Measurements from ENCODE around the gene TNFRSF12A.

TNFRSF12A gene

DNA sequence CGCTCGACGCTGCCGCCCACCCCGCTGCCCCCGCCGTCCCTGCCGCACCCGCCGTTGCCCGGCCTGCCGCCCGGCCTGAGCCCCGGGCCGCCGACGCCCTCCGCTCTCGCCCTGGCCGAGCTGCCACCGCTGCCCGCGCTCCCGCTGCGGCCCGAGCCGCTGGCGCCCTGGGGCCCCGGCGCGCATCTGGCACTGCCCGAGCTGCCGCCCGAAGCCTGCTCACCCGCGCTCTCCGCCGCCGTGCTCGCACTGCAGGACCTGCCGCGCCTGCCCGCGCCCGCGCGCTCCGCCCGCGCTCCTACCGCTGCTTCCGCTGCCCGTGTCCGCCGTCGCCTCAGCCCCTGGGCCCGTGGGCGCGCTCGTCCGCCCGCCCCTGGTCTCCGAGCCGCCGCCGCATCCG is 15.8 kb upstream of the TNFRSF12A start:
- Histone ChIP-seq H3K4me3 (ENCODE audit: control insufficient read depth in 1 of 7, extremely low read depth in 1 of 7, insufficient read depth in 4 of 7, low read depth in 2 of 7, low read length in 6 of 7) (peak overlapping the region in 6 of 7 experiments; percentile 19 to 81 (median 50)), H3K36me3 (ENCODE audit: control insufficient read depth in 4 of 4, insufficient read depth in 4 of 4, low read length in 3 of 4) (peaks cover 0 to 4% (median 1%) of the 10 kb centered on the region in 4 experiments), H3K9me3 (ENCODE audit: control extremely low read depth in 1 of 5, control insufficient read depth in 4 of 5, insufficient read depth in 2 of 5, low read depth in 1 of 5, low read length in 4 of 5) (no peaks in the 10 kb centered on the region), H3K27me3 (replicated peaks in 2 of 5; ENCODE audit: control insufficient read depth in 4 of 5, insufficient read depth in 5 of 5, low read length in 4 of 5) (no peaks in the 10 kb centered on the region), H3K4me1 (ENCODE audit: control extremely low read depth in 1 of 4, control insufficient read depth in 4 of 4, insufficient read depth in 4 of 4, low read length in 3 of 4) (peaks cover 11 to 48% (median 41%) of the 10 kb centered on the region in 4 experiments), H3K27ac (ENCODE audit: insufficient read depth in 1 of 2, low read depth in 1 of 2, low read length in 2 of 2, poor library complexity in 1 of 2, severe bottlenecking in 2 of 2) (no peak overlapping the region)
- WGBS (ENCODE audit: insufficient coverage) = 0% methylated on average over 39 of the region's 67 CpGs
- ChIA-PET POLR2A (interaction anchor here (0.6 to 2.5 kb wide), 3 partner anchors 16 to 214 kb away, joined by 3 to 11 read pairs (median 7); partner anchors contain the start of gene TNFRSF12A), CTCF (interaction anchor here (0.7 to 10.6 kb wide), 8 partner anchors 16 to 408 kb away, joined by 3 to 197 read pairs (median 3); partner anchors contain the start of genes CLDN6, HCFC1R1, THOC6 and TNFRSF12A)
- peak; percentile 20 to 62 (median 52) for DNase-seq

GRCh38 chr16:3004781-3005284 is 15.3 kb upstream of the TNFRSF12A start:
- 1% methylated on average over 12 of the region's 25 CpGs for WGBS (ENCODE audit: insufficient coverage)
- no peaks in the 10 kb centered on the region for H3K27me3 ChIP-seq (replicated peaks in 2 of 5; ENCODE audit: control insufficient read depth in 4 of 5, insufficient read depth in 5 of 5, low read length in 4 of 5)
- POLR2A ChIA-PET = interaction anchor here (1.7 to 2.5 kb wide), 2 partner anchors 16 to 23 kb away, joined by 7 to 11 read pairs; partner anchors contain the start of gene TNFRSF12A

DNA sequence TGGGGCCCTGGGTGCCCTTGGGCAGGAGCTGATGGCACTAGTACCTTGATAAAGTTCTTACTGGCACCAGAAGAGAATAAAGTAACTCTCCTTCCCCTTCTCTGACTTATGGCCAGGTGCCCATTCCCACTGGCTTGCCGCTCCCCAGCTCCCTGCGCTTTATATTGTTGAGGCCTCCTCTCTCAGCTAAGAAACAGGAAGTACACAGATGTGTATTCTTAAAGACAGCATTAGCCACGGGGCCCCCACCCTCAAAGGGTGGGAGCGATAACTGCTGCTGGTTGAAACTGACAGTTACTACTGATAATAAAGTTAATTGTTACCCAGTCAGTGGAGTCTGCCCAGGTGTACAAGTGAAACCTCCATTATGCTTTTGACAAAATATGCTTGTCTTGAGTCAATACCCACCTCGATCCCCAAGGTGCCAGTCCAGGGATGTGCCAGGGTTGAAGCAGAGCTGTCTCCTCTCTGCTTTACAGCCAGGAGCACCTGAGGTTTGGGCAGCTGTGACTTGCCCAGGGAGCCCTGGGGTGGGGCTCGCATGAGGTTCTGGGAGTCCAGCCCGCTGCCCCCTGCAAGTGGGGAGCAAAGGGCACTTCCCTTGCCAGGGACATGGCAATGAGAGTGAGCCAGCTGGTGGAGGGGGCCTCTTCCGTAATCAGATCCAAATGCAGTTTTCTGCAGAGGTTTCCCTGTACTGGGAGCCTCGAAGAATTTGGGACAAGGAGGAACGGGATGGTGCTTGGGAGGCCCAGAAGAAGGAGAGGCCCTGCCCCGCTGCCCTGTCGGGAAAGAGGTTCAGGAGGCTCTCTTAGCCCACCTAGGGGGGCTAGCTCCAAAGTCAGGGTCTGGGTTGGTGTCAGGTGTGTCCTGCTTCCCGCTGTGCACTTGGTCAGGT is 12.9 kb upstream of the TNFRSF12A start:
- no peaks in the 10 kb centered on the region for H3K36me3 ChIP-seq (ENCODE audit: control insufficient read depth in 4 of 4, insufficient read depth in 4 of 4, low read length in 3 of 4)
- peak overlapping the region in 1 of 2 experiments; percentile 72 for H3K27ac ChIP-seq (ENCODE audit: insufficient read depth in 1 of 2, low read depth in 1 of 2, low read length in 2 of 2, poor library complexity in 1 of 2, severe bottlenecking in 2 of 2)
- peaks cover 11 to 57% (median 50%) of the 10 kb centered on the region in 4 experiments for H3K4me1 ChIP-seq (ENCODE audit: control extremely low read depth in 1 of 4, control insufficient read depth in 4 of 4, insufficient read depth in 4 of 4, low read length in 3 of 4)
- peak; percentile 27 to 60 (median 49) for DNase-seq
- CTCF ChIA-PET = interaction anchor here (0.9 to 10.6 kb wide), 4 partner anchors 13 to 95 kb away, joined by 3 to 197 read pairs (median 52); partner anchors contain the start of genes CLDN6, HCFC1R1, THOC6 and TNFRSF12A
- peak overlapping the region in 6 of 7 experiments; percentile 32 to 71 (median 56) for H3K4me3 ChIP-seq (ENCODE audit: control insufficient read depth in 1 of 7, extremely low read depth in 1 of 7, insufficient read depth in 4 of 7, low read depth in 2 of 7, low read length in 6 of 7)
- no peaks in the 10 kb centered on the region for H3K9me3 ChIP-seq (ENCODE audit: control extremely low read depth in 1 of 5, control insufficient read depth in 4 of 5, insufficient read depth in 2 of 5, low read depth in 1 of 5, low read length in 4 of 5)
- POLR2A ChIA-PET = interaction anchor here (2.1 kb wide), 1 partner anchor 14 kb away, joined by 15 read pairs; the partner anchor contains the start of gene TNFRSF12A
- peaks cover 0 to 4% (median 0%) of the 10 kb centered on the region in 5 experiments for H3K27me3 ChIP-seq (replicated peaks in 2 of 5; ENCODE audit: control insufficient read depth in 4 of 5, insufficient read depth in 5 of 5, low read length in 4 of 5)
- 14% methylated on average over 11 of the region's 13 CpGs for WGBS (ENCODE audit: insufficient coverage)

More at GRCh38 chr16:3004781-3005284, 15.3 kb upstream of the TNFRSF12A start:
- CTCF ChIA-PET = interaction anchor here (0.6 to 10.6 kb wide), 4 partner anchors 16 to 126 kb away, joined by 3 to 197 read pairs (median 54); partner anchors contain the start of genes CLDN6, HCFC1R1, THOC6 and TNFRSF12A
- DNase-seq = peak in 1 of 3 donors; percentile 50
- H3K27ac ChIP-seq (ENCODE audit: insufficient read depth in 1 of 2, low read depth in 1 of 2, low read length in 2 of 2, poor library complexity in 1 of 2, severe bottlenecking in 2 of 2) = peak overlapping the region in 1 of 2 experiments; percentile 68
- peaks cover 0 to 4% (median 1%) of the 10 kb centered on the region in 4 experiments for H3K36me3 ChIP-seq (ENCODE audit: control insufficient read depth in 4 of 4, insufficient read depth in 4 of 4, low read length in 3 of 4)
- H3K4me3 ChIP-seq (ENCODE audit: control insufficient read depth in 1 of 7, extremely low read depth in 1 of 7, insufficient read depth in 4 of 7, low read depth in 2 of 7, low read length in 6 of 7) = peak overlapping the region in 6 of 7 experiments; percentile 51 to 81 (median 66)
- peaks cover 11 to 52% (median 45%) of the 10 kb centered on the region in 4 experiments for H3K4me1 ChIP-seq (ENCODE audit: control extremely low read depth in 1 of 4, control insufficient read depth in 4 of 4, insufficient read depth in 4 of 4, low read length in 3 of 4)
- no peaks in the 10 kb centered on the region for H3K9me3 ChIP-seq (ENCODE audit: control extremely low read depth in 1 of 5, control insufficient read depth in 4 of 5, insufficient read depth in 2 of 5, low read depth in 1 of 5, low read length in 4 of 5)

GRCh38 chr16:3007957-3008689 is 12.0 kb upstream of the TNFRSF12A start:
- DNase-seq = peak; percentile 57 to 69 (median 66)
- POLR2A ChIA-PET = interaction anchor here (2.1 kb wide), 1 partner anchor 14 kb away, joined by 15 read pairs; the partner anchor contains the start of gene TNFRSF12A
- WGBS (ENCODE audit: insufficient coverage) = 1% methylated on average over 11 of the region's 17 CpGs

GRCh38 chr16:3008690-3009037 is 11.5 kb upstream of the TNFRSF12A start:
- Histone ChIP-seq H3K27me3 (replicated peaks in 2 of 5; ENCODE audit: control insufficient read depth in 4 of 5, insufficient read depth in 5 of 5, low read length in 4 of 5) (peaks cover 0 to 4% (median 0%) of the 10 kb centered on the region in 5 experiments), H3K4me1 (ENCODE audit: control extremely low read depth in 1 of 4, control insufficient read depth in 4 of 4, insufficient read depth in 4 of 4, low read length in 3 of 4) (peaks cover 11 to 55% (median 52%) of the 10 kb centered on the region in 4 experiments), H3K9me3 (ENCODE audit: control extremely low read depth in 1 of 5, control insufficient read depth in 4 of 5, insufficient read depth in 2 of 5, low read depth in 1 of 5, low read length in 4 of 5) (no peaks in the 10 kb centered on the region), H3K36me3 (ENCODE audit: control insufficient read depth in 4 of 4, insufficient read depth in 4 of 4, low read length in 3 of 4) (no peaks in the 10 kb centered on the region), H3K4me3 (ENCODE audit: control insufficient read depth in 1 of 7, extremely low read depth in 1 of 7, insufficient read depth in 4 of 7, low read depth in 2 of 7, low read length in 6 of 7) (peak overlapping the region in 2 of 7 experiments; percentile 65 to 71), H3K27ac (ENCODE audit: insufficient read depth in 1 of 2, low read depth in 1 of 2, low read length in 2 of 2, poor library complexity in 1 of 2, severe bottlenecking in 2 of 2) (peak overlapping the region in 1 of 2 experiments; percentile 68)
- CTCF ChIA-PET = interaction anchor here (1.0 to 10.6 kb wide), 3 partner anchors 12 to 87 kb away, joined by 3 to 197 read pairs (median 101); partner anchors contain the start of genes CLDN6, HCFC1R1, THOC6 and TNFRSF12A
- POLR2A ChIA-PET = interaction anchor here (2.1 kb wide), 1 partner anchor 13 kb away, joined by 15 read pairs; the partner anchor contains the start of gene TNFRSF12A
- no peak for DNase-seq
- 100% methylated on average over 2 of the region's 4 CpGs for WGBS (ENCODE audit: insufficient coverage)

More at GRCh38 chr16:3007957-3008689, 12.0 kb upstream of the TNFRSF12A start:
- CTCF ChIA-PET = interaction anchor here (0.9 to 10.6 kb wide), 5 partner anchors 13 to 94 kb away, joined by 3 to 197 read pairs (median 4); partner anchors contain the start of genes CLDN6, HCFC1R1, THOC6 and TNFRSF12A
- Histone ChIP-seq H3K27ac (ENCODE audit: insufficient read depth in 1 of 2, low read depth in 1 of 2, low read length in 2 of 2, poor library complexity in 1 of 2, severe bottlenecking in 2 of 2) (peak overlapping the region in 1 of 2 experiments; percentile 72), H3K27me3 (replicated peaks in 2 of 5; ENCODE audit: control insufficient read depth in 4 of 5, insufficient read depth in 5 of 5, low read length in 4 of 5) (peaks cover 0 to 4% (median 0%) of the 10 kb centered on the region in 5 experiments), H3K9me3 (ENCODE audit: control extremely low read depth in 1 of 5, control insufficient read depth in 4 of 5, insufficient read depth in 2 of 5, low read depth in 1 of 5, low read length in 4 of 5) (no peaks in the 10 kb centered on the region), H3K4me1 (ENCODE audit: control extremely low read depth in 1 of 4, control insufficient read depth in 4 of 4, insufficient read depth in 4 of 4, low read length in 3 of 4) (peaks cover 11 to 57% (median 53%) of the 10 kb centered on the region in 4 experiments), H3K36me3 (ENCODE audit: control insufficient read depth in 4 of 4, insufficient read depth in 4 of 4, low read length in 3 of 4) (no peaks in the 10 kb centered on the region), H3K4me3 (ENCODE audit: control insufficient read depth in 1 of 7, extremely low read depth in 1 of 7, insufficient read depth in 4 of 7, low read depth in 2 of 7, low read length in 6 of 7) (peak overlapping the region in 6 of 7 experiments; percentile 32 to 71 (median 56))
